Activated CD4-positive, alpha-beta T cell treated with anti-CD3 and anti-CD28 coated beads, Interleukin-2, amount 10 ng/mL, durations not matched to agents 24 days and 14 days (primary cell): ENCODE measurements around the gene ZDHHC12. TPM values are rescaled to one million over a fixed set of nuclear protein-coding genes. Genes with fewer than 3 reads are reported as not detected.

ENCODE experiments used
- DNase-seq: peaks from one replicate; pipeline ENCODE4 v3.0.0; 2022
- H3K27ac Mint-ChIP-seq: one replicate; pipeline ENCODE4 v1.8.0; 2022; ENCODE audit warnings: mild to moderate bottlenecking, mixed read lengths
- H3K27me3 Mint-ChIP-seq: one replicate; pipeline ENCODE4 v1.8.0; 2022; ENCODE audit warnings: mixed read lengths
- H3K36me3 Mint-ChIP-seq: one replicate; pipeline ENCODE4 v1.8.0; 2022; ENCODE audit warnings: low read depth, mild to moderate bottlenecking, mixed read lengths
- H3K4me1 Mint-ChIP-seq: one replicate; pipeline ENCODE4 v1.8.0; 2021; ENCODE audit warnings: mixed read lengths
- H3K4me3 Mint-ChIP-seq: one replicate; pipeline ENCODE4 v1.8.0; 2022; ENCODE audit warnings: mild to moderate bottlenecking, moderate library complexity, mixed read lengths
- H3K9me3 Mint-ChIP-seq: one replicate; pipeline ENCODE4 v1.8.0; 2021; ENCODE audit warnings: mixed read lengths
- intact Hi-C: fragments of 100-400 bp; cut with micrococcal nuclease; formaldehyde crosslinking; loops from one replicate; pipeline ENCODE4 v1.15.1; 2023
- total RNA-seq: library from RNA; stranded (reverse); gene quantifications from 2 replicates; pipeline ENCODE4 v1.2.3, GENCODE V29; 2022

The ZDHHC12 gene
- total RNA-seq, 1 donor from 2014 or later = 46.9 TPM

GRCh38 chr9:128683340-128684064, 40.4 kb downstream of the ZDHHC12 start:
- H3K4me3 Mint-ChIP-seq = peak overlapping the region; percentile 95
- peaks cover 9% of the 10 kb centered on the region for H3K36me3 Mint-ChIP-seq
- no peaks in the 10 kb centered on the region for H3K9me3 Mint-ChIP-seq
- peaks cover 42% of the 10 kb centered on the region for H3K4me1 Mint-ChIP-seq
- H3K27ac Mint-ChIP-seq = peak overlapping the region; percentile 96
- no peaks in the 10 kb centered on the region for H3K27me3 Mint-ChIP-seq
- peak; percentile 80 for DNase-seq
- intact Hi-C loops = loop anchor here (1.0 to 2.0 kb wide), 5 partner anchors 19 to 227 kb away; partner anchors contain the start of genes DYNC2I2, ODF2, PKN3 and SPTAN1

GRCh38 chr9:128677794-128678193, 46.1 kb downstream of the ZDHHC12 start:
- Mint-ChIP-seq H3K9me3 (no peaks in the 10 kb centered on the region), H3K27me3 (no peaks in the 10 kb centered on the region), H3K27ac (no peak overlapping the region), H3K4me3 (no peak overlapping the region), H3K4me1 (no peaks in the 10 kb centered on the region), H3K36me3 (no peaks in the 10 kb centered on the region)
- intact Hi-C loops = no loop called here
- no peak for DNase-seq

- Mint-ChIP-seq H3K27ac (no peak overlapping the region), H3K4me3 (no peak overlapping the region), H3K4me1 (no peaks in the 10 kb centered on the region), H3K36me3 (no peaks in the 10 kb centered on the region), H3K27me3 (no peaks in the 10 kb centered on the region), H3K9me3 (no peaks in the 10 kb centered on the region)
- intact Hi-C loops = no loop called here
- DNase-seq = no peak
Observed at GRCh38 chr9:128675382-128675781, 48.5 kb downstream of the ZDHHC12 start.

Other genes starting within 250 kb of the ZDHHC12 start
- 53.3 and 54.1 TPM in 2 replicates for gene GLE1, start 219.4 kb downstream of the ZDHHC12 start, total RNA-seq
- 240 and 249 TPM in 2 replicates for gene SPTAN1, start 171.5 kb downstream of the ZDHHC12 start, total RNA-seq
- 47.4 and 47.7 TPM in 2 replicates for gene DYNC2I2, start 67.3 kb downstream of the ZDHHC12 start, total RNA-seq
- gene SET, start 34.9 kb downstream of the ZDHHC12 start, total RNA-seq = 831 and 846 TPM in 2 replicates
- 22.9 and 24.3 TPM in 2 replicates for gene PKN3, start 21.6 kb downstream of the ZDHHC12 start, total RNA-seq
- 12.3 and 14.4 TPM in 2 replicates for gene ZER1, start 47.8 kb upstream of the ZDHHC12 start, total RNA-seq
- 19.2 and 19.9 TPM in 2 replicates for gene TBC1D13, start 63.1 kb upstream of the ZDHHC12 start, total RNA-seq
- 22.9 and 23.3 TPM in 2 replicates for gene ENDOG, start 94.4 kb upstream of the ZDHHC12 start, total RNA-seq
- gene SPOUT1, start 105.7 kb upstream of the ZDHHC12 start, total RNA-seq = 149 and 154 TPM in 2 replicates
- gene KYAT1, start 157.8 kb upstream of the ZDHHC12 start, total RNA-seq = 11.7 and 14.4 TPM in 2 replicates
- 27.7 and 28.4 TPM in 2 replicates for gene LRRC8A, start 158.0 kb upstream of the ZDHHC12 start, total RNA-seq
- 0.45 and 0.47 TPM in 2 replicates for gene PHYHD1, start 196.9 kb upstream of the ZDHHC12 start, total RNA-seq
- gene DOLK, start 223.5 kb upstream of the ZDHHC12 start, total RNA-seq = 15.2 and 15.9 TPM in 2 replicates
- 162 and 176 TPM in 2 replicates for gene NUP188, start 223.6 kb upstream of the ZDHHC12 start, total RNA-seq